Thyroid gland (tissue), 4 donors: ENCODE measurements around the gene PANK2.

Source experiments
- POLR2A ChIP-seq, 2 donors: fragments of 450-650 bp; IDR thresholded peaks; one replicate each; pipeline ENCODE4 v1.6.1; 2017; ENCODE audit warnings: antibody characterized with exemption in 2 of 2, mild to moderate bottlenecking in 2 of 2, moderate library complexity in 1 of 2
- TF ChIP-seq, protein P1 (sequence below), 6 experiments: fragments of 200-600 bp in 3 of 6; fragments of 450-650 bp in 3 of 6; sonication (generic) in 3 of 6; IDR thresholded peaks; one replicate each; pipeline ENCODE4 v1.5.1; 2016 to 2019; ENCODE audit warnings: antibody characterized with exemption in 6 of 6, mild to moderate bottlenecking in 2 of 6, inconsistent platforms in 1 of 6, moderate library complexity in 1 of 6

DNA sequence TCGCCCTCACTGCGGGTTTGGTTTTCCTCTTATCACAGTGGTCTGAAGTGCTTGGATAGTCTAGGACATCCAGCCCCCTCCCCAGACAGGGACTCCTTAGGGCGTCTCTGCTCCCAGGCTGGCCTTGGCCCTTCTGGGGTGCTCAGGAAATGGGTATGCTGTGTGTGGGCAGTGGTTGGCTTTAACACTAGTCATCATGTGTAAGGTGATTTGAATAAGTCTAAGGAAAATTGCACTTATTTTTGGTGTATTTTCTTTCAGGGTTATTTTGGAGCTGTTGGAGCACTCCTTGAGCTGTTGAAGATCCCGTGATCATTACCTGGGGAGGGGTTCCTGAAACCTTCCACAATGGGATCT, 33.8 kb downstream of the PANK2 start:
- TF ChIP-seq, protein P1, sequence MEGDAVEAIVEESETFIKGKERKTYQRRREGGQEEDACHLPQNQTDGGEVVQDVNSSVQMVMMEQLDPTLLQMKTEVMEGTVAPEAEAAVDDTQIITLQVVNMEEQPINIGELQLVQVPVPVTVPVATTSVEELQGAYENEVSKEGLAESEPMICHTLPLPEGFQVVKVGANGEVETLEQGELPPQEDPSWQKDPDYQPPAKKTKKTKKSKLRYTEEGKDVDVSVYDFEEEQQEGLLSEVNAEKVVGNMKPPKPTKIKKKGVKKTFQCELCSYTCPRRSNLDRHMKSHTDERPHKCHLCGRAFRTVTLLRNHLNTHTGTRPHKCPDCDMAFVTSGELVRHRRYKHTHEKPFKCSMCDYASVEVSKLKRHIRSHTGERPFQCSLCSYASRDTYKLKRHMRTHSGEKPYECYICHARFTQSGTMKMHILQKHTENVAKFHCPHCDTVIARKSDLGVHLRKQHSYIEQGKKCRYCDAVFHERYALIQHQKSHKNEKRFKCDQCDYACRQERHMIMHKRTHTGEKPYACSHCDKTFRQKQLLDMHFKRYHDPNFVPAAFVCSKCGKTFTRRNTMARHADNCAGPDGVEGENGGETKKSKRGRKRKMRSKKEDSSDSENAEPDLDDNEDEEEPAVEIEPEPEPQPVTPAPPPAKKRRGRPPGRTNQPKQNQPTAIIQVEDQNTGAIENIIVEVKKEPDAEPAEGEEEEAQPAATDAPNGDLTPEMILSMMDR (IDR thresholded peaks at IDR 0.05) = no peak
- TF ChIP-seq POLR2A (IDR thresholded peaks at IDR 0.05) = no peak
